Measurements from ENCODE around the gene SEH1L.
"Not testable (repeated sequence)": the region's sequence is repeated elsewhere in the genome, so short reads cannot be mapped to it uniquely, and the experiment has no call there.

The SEH1L gene, protein sequence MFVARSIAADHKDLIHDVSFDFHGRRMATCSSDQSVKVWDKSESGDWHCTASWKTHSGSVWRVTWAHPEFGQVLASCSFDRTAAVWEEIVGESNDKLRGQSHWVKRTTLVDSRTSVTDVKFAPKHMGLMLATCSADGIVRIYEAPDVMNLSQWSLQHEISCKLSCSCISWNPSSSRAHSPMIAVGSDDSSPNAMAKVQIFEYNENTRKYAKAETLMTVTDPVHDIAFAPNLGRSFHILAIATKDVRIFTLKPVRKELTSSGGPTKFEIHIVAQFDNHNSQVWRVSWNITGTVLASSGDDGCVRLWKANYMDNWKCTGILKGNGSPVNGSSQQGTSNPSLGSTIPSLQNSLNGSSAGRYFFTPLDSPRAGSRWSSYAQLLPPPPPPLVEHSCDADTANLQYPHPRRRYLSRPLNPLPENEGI

DNA sequence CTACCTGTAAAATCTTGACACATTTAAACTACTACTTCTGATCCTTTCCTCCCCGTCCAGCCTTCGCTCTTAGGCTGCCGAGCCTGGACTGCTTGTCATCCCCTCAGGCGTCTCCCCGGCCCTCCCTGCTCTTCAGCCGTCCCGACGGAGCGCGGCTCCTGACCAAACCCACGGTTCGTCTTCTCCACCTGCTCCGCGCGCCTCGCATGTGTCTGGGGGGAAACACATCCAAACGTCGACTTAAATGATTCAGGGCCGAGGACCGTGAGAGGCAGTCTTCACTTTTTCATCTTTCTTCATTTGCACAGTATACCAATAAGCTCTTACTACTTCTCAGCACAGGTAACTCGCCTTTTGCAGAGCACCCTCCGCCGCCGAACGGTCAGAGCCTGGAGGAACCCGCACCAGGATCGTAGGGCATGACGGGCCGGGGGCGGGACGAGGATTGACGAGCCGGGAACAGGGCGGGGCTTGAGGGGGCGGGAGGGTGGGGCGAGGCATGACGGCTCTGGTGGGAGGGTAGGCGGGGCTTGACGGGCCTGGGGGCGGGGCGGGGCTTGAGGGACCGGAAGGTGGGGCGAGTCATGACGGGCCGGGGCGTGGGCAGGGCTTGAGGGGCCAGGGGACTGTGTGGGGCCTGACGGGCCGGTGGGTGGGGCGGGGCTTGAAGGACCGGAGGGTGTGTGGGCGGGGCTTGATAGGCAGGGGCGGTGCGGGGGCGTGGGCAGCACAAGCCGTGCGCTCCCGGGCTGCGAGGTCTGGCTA, at the start of gene SEH1L:
Gene SEH1L, plus strand, starts transcription at position 727 of the 765 bp plus-strand sequence. CDS start 111 bp downstream, outside the sequence.
- DNase-seq (ENCODE audit: low read depth): peak; percentile 99

DNA sequence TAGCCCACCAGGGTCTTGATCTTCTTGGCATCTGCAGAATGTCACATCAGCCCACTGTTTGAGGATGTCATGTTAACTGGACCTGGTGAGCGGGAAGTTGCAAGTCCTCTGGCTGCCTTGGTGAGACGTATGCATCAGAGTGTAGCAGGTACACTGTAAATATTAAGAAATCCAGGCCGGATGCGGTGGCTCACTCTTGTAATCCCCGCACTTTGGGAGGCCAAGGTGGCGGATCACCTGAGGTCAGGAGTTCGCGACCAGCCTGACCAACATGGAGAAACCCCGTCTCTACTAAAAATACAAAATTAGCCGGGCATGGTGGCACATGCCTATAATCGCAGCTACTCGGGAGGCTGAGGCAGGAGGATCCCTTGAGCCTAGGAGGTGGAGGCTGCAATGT, 46.6 kb upstream of the SEH1L start:
- DNase-seq (ENCODE audit: low read depth): not testable (repeated sequence)

DNA sequence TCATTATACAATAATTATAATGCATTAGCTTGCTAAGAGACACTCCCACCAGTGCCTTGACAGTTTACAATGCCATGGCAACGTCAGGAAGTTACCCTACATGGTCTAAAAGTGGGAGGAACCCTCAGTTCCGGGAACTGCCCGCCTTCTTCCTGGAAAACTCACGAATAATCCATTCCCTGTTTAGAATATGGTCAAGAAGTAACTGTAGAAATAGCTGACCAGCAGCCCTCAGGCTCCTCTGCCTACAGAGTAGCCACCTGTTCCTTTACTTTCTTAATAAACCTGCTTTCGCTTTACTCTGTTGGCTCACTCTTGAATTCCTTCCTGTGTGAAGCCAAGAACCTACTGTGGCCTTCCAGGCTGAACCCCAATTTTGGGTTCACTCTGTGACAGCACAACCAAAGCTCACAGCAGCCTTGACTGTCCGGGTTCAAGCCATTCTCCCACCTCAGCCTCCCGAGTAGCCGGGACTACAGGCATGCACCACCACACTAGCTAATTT, 43.7 kb upstream of the SEH1L start:
- peak; percentile 25 for DNase-seq (ENCODE audit: low read depth)

GRCh38 chr18:12906119-12906518, 41.7 kb upstream of the SEH1L start:
- DNase-seq (ENCODE audit: low read depth): no peak

GRCh38 chr18:12906773-12907172, 41.0 kb upstream of the SEH1L start:
- DNase-seq (ENCODE audit: low read depth): no peak

DNA sequence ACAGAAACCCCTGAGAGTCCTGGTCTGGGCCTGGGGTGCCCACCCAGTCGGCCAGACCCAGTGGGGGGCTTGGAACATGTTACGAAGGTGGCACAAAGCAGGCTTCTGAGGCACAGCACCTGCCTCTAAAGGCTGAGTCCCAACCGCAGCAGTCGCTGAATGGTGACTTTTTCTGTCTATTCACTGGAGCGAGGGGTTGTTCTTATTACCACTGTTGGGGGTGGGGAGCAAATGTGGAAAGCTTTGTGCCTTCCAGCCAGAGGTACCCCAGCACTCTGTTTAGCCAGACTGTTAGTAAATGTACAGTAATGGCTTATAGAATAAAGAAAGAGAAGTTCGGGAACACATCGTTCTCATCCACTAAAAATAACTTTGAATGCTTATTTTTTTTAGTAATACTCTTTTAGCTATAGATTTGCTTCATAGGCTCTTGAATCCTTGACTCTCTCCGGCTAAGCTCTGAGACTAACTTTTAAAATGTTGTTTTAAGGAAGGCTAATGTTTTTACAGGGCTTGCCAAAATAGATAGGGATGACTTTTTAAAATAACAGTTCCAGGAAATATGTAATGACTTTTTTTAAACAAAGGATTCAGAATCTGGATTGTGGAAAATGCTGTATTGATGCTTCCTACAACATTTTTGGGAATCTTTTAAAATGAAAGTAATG, 40.4 kb upstream of the SEH1L start:
- DNase-seq (ENCODE audit: low read depth): no peak

DNA sequence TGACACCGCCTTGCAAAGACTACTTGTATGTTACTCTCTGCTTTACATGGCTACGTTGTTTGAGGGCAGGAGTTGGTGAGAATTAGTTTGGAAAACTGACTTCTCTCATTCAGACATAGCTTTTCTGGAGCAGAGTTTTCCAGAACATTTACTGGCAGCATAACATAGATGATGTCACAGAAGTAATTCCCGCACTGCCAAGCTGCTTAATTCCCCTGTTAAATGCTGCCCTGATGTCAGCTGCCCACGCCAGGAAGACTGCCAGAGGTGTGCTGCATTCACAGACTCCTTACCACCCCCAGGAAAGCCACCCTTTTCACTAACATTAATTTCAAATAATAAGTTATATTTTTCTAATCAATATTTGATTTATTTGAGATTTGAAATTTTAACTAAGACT, 39.1 kb upstream of the SEH1L start:
- no peak for DNase-seq (ENCODE audit: low read depth)

GRCh38 chr18:12911025-12911928, 36.5 kb upstream of the SEH1L start:
- peak; percentile 48 for DNase-seq (ENCODE audit: low read depth)

GRCh38 chr18:12911929-12912703, 35.7 kb upstream of the SEH1L start:
- DNase-seq (ENCODE audit: low read depth): no peak

GRCh38 chr18:12921178-12921577, 26.6 kb upstream of the SEH1L start:
- DNase-seq (ENCODE audit: low read depth): peak; percentile 7

GRCh38 chr18:12922266-12922665, 25.5 kb upstream of the SEH1L start:
- DNase-seq (ENCODE audit: low read depth): no peak

- DNase-seq (ENCODE audit: low read depth): no peak
These were observed 23.2 kb upstream of the SEH1L start for GRCh38 chr18:12924616-12925015.

DNA sequence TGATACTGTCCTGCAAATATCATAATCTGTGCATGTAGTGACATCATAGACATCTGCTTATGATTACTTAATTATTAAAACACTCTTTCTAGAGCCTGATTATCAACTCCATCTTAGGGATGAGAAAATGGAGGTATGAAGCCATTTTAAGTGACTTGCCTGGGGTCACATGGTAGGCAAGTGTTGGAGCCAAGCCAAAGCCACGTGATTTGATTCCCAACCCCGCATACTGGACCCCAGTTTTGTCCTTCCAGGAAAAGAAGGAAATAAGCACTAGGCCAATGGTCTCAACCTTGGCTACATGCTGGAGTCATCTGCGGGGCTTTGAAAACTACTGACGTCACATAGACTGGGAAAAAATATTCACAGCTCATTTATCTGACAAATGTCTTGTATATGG, 19.6 kb upstream of the SEH1L start:
- DNase-seq (ENCODE audit: low read depth): no peak

DNA sequence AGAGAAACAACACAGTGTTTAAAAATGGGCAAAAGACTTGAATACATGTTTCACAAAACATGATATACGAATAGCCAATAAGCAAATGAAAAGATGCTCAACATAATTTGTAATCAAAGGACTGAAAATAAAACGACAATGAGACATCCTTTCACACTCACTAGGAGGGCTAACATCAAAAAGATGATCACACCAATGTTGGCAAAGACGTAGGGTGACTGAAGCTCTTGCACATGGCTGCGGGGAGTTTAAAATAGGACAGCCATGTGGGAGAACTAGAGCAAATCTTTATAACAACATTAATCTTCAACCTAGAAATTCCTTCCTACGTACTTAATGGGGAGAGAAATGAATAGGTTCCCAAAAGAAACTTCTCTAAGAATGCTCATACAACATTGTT, 19.2 kb upstream of the SEH1L start:
- DNase-seq (ENCODE audit: low read depth): no peak

GRCh38 chr18:12929477-12930083, 18.2 kb upstream of the SEH1L start:
- no peak for DNase-seq (ENCODE audit: low read depth)

- DNase-seq (ENCODE audit: low read depth): no peak
These were observed 17.4 kb upstream of the SEH1L start for GRCh38 chr18:12930376-12930775.

GRCh38 chr18:12930908-12931307, 16.9 kb upstream of the SEH1L start:
- no peak for DNase-seq (ENCODE audit: low read depth)

GRCh38 chr18:12933327-12933726, 14.5 kb upstream of the SEH1L start:
- DNase-seq (ENCODE audit: low read depth): no peak

- DNase-seq (ENCODE audit: low read depth): peak; percentile 55
These were observed 13.2 kb upstream of the SEH1L start for GRCh38 chr18:12934454-12935071.

DNA sequence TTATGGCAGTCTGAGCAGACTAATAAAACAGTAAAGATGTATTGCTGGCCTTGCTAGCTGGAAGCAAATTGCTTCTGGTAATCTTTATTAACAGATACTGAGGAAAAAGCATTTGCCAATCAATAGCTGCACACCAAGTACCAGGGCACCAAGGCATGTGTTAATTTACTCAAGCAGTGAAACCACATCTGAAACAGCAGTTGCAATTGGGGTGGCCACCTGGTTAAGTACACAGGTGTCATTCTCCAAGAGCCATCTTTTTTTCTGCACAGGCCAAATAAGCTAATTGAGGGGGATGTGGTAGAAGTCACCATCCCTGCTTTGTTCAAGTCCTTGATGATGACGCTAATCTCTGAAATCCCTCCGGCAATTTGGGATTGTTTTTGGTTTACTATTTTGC, 8.6 kb upstream of the SEH1L start:
- DNase-seq (ENCODE audit: low read depth): no peak

Measured in stimulated activated CD8-positive, alpha-beta memory T cell treated with anti-CD3 and anti-CD28 coated beads, Interleukin-4, amount 100 ng/mL, for 24 hours (primary cell).